ENCODE measurements around the gene FUS. TPM values are rescaled to one million over a fixed set of nuclear protein-coding genes. Genes with fewer than 3 reads are reported as not detected.

FUS gene
- total RNA-seq, 4 donors from 2014 or later, result 24.0 to 45.1 (median 34.2) TPM

GRCh38 chr16:31145398-31145990 lies 34.4 kb upstream of the FUS start:
- H3K36me3 ChIP-seq, result no peaks in the 10 kb centered on the region
- no peak overlapping the region for H3K27ac ChIP-seq (replicated peaks in 1 of 4)
- H3K27me3 ChIP-seq, result peaks cover 0 to 36% (median 0%) of the 10 kb centered on the region in 4 donors
- 70% methylated on average over 10 of the region's 12 CpGs for WGBS
- DNase-seq (ENCODE audit: extremely low spot score), result no peak
- no peak overlapping the region for H3K4me3 ChIP-seq
- H3K4me1 ChIP-seq, result peaks cover 14 to 29% (median 26%) of the 10 kb centered on the region in 4 donors
- intact Hi-C loops (cut with DNase I), result no loop called here
- TF ChIP-seq POLR2AphosphoS5 (IDR thresholded peaks at IDR 0.05) (no peak), EP300 (IDR thresholded peaks at IDR 0.05) (no peak), POLR2A (IDR thresholded peaks at IDR 0.05; ENCODE audit: low read depth) (no peak)
- TF ChIP-seq, protein P1, sequence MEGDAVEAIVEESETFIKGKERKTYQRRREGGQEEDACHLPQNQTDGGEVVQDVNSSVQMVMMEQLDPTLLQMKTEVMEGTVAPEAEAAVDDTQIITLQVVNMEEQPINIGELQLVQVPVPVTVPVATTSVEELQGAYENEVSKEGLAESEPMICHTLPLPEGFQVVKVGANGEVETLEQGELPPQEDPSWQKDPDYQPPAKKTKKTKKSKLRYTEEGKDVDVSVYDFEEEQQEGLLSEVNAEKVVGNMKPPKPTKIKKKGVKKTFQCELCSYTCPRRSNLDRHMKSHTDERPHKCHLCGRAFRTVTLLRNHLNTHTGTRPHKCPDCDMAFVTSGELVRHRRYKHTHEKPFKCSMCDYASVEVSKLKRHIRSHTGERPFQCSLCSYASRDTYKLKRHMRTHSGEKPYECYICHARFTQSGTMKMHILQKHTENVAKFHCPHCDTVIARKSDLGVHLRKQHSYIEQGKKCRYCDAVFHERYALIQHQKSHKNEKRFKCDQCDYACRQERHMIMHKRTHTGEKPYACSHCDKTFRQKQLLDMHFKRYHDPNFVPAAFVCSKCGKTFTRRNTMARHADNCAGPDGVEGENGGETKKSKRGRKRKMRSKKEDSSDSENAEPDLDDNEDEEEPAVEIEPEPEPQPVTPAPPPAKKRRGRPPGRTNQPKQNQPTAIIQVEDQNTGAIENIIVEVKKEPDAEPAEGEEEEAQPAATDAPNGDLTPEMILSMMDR (IDR thresholded peaks at IDR 0.05), result no peak
- H3K9me3 ChIP-seq, result no peaks in the 10 kb centered on the region

DNA sequence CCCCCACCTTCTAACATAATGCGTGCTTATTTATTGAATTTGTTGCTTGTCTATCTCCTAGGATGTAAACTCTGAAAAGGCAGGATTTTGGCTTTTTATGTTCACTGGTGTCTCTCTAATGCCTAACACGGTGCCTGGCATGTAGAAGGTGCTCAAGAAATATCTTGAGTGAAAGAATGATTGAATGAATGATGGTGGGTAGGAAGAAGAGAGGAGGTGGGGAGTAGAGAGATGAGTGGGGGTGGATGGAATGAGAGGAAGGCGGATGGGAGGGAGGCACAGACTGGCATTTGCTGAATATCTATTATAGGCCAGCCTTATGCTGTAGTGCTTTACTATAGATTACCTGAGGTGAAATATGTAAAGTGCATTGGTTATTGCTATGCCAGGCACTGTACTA lies 32.4 kb upstream of the FUS start:
- Histone ChIP-seq H3K27me3 (peaks cover 0 to 38% (median 0%) of the 10 kb centered on the region in 4 donors), H3K27ac (replicated peaks in 1 of 4) (no peak overlapping the region), H3K4me1 (peaks cover 6 to 13% (median 12%) of the 10 kb centered on the region in 4 donors), H3K9me3 (no peaks in the 10 kb centered on the region), H3K36me3 (no peaks in the 10 kb centered on the region), H3K4me3 (no peak overlapping the region)
- TF ChIP-seq POLR2A (IDR thresholded peaks at IDR 0.05; ENCODE audit: low read depth), result no peak
- TF ChIP-seq EP300 (IDR thresholded peaks at IDR 0.05), result no peak
- no peak for TF ChIP-seq POLR2AphosphoS5 (IDR thresholded peaks at IDR 0.05)
- TF ChIP-seq, protein P1 (IDR thresholded peaks at IDR 0.05), result no peak
- 93% methylated on average over 3 of the region's 3 CpGs for WGBS
- DNase-seq (ENCODE audit: extremely low spot score), result no peak
- intact Hi-C loops (cut with DNase I), result no loop called here

DNA sequence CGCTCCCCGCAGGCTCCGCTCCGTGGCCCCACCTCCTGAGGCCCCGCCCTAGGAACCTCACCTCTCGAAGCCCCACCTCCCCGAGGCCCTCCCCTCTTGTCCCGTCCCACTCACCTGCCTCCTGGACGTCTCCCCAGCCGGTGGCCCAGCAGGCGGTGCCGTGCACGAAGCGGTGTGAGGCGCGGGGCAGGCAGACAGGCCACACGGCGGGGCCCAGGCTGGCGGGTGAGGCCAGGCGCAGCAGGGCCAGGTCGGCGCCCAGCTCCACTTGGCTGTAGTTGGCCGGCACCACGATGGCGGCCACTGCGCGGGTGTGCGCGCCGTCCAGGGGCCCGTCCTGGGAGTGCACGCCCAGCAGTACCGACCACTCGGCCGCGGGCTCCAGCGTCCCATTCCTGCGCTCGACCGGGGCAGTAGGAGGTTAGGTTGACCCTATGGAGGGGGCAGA lies 31.6 kb upstream of the FUS start:
- no peak overlapping the region for H3K27ac ChIP-seq (replicated peaks in 1 of 4)
- H3K9me3 ChIP-seq, result no peaks in the 10 kb centered on the region
- DNase-seq (ENCODE audit: extremely low spot score), result no peak
- TF ChIP-seq POLR2A (IDR thresholded peaks at IDR 0.05; ENCODE audit: low read depth), result no peak
- no peak for TF ChIP-seq POLR2AphosphoS5 (IDR thresholded peaks at IDR 0.05)
- TF ChIP-seq EP300 (IDR thresholded peaks at IDR 0.05), result no peak
- TF ChIP-seq, protein P1 (IDR thresholded peaks at IDR 0.05), result no peak
- H3K36me3 ChIP-seq, result no peaks in the 10 kb centered on the region
- 8% methylated on average over 5 of the region's 40 CpGs for WGBS
- H3K4me1 ChIP-seq, result peaks cover 0 to 6% (median 5%) of the 10 kb centered on the region in 4 donors
- intact Hi-C loops (cut with DNase I), result no loop called here
- no peak overlapping the region for H3K4me3 ChIP-seq
- H3K27me3 ChIP-seq, result peaks cover 0 to 45% (median 0%) of the 10 kb centered on the region in 4 donors

DNA sequence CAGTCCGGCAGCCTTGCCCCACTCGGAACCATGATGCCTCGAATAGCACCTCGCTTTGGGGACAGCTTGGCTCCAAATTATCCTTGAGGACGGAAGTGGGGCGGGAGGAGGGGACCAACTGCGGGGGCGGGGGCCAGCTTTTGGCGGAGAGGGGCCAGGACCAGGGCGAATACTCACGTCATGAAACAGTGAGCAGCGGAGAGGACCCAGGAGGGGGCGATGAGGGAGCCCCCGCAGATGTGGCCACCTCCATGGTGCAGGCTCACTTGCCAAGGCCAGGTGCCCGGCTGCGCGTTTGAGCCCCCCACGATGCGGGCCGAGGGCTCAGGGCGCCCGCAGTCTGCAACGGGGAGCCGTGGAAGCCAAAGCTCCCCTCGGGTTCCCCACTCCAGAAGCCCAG lies 31.0 kb upstream of the FUS start:
- intact Hi-C loops (cut with DNase I), result no loop called here
- WGBS, result 82% methylated on average over 24 of the region's 25 CpGs
- Histone ChIP-seq H3K27ac (replicated peaks in 1 of 4) (no peak overlapping the region), H3K9me3 (no peaks in the 10 kb centered on the region), H3K4me1 (peaks cover 0 to 6% (median 5%) of the 10 kb centered on the region in 4 donors), H3K36me3 (no peaks in the 10 kb centered on the region), H3K4me3 (no peak overlapping the region), H3K27me3 (peaks cover 0 to 45% (median 0%) of the 10 kb centered on the region in 4 donors)
- no peak for DNase-seq (ENCODE audit: extremely low spot score)
- TF ChIP-seq, protein P1 (IDR thresholded peaks at IDR 0.05), result no peak
- TF ChIP-seq EP300 (IDR thresholded peaks at IDR 0.05), result no peak
- no peak for TF ChIP-seq POLR2AphosphoS5 (IDR thresholded peaks at IDR 0.05)
- no peak for TF ChIP-seq POLR2A (IDR thresholded peaks at IDR 0.05; ENCODE audit: low read depth)
